ENCODE data around the gene C10orf53.

The C10orf53 gene

GRCh38 chr10:49679480-49679893, at the start of gene C10orf53:
TSS of gene C10orf53 (plus strand) at chr10:49679651. CDS start at chr10:49679698, 47 bp downstream.
- DNase-seq, result peak; percentile 55

- DNase-seq, result no peak
These were observed 47.5 kb upstream of the C10orf53 start for GRCh38 chr10:49631975-49632374.

GRCh38 chr10:49632406-49633317, 46.8 kb upstream of the C10orf53 start:
- no peak for DNase-seq

- peak; percentile 19 for DNase-seq
These were observed 46.0 kb upstream of the C10orf53 start for GRCh38 chr10:49633327-49634068.

GRCh38 chr10:49634069-49634660, 45.3 kb upstream of the C10orf53 start:
- DNase-seq, result no peak

- no peak for DNase-seq
These were observed 37.1 kb upstream of the C10orf53 start for GRCh38 chr10:49642311-49642710.

- DNase-seq, result no peak
These were observed 36.0 kb upstream of the C10orf53 start for GRCh38 chr10:49643241-49644034.

- DNase-seq, result no peak
These were observed 35.3 kb upstream of the C10orf53 start for GRCh38 chr10:49644035-49644646.

- DNase-seq, result no peak
These were observed 34.0 kb upstream of the C10orf53 start for GRCh38 chr10:49645417-49645816.

GRCh38 chr10:49645871-49646870, 33.3 kb upstream of the C10orf53 start:
- DNase-seq, result no peak

- DNase-seq, result no peak
These were observed 31.9 kb upstream of the C10orf53 start for GRCh38 chr10:49647554-49647953.

GRCh38 chr10:49647985-49648795, 31.3 kb upstream of the C10orf53 start:
- DNase-seq, result no peak

- DNase-seq, result no peak
These were observed 30.2 kb upstream of the C10orf53 start for GRCh38 chr10:49649294-49649693.

- DNase-seq, result no peak
These were observed 29.3 kb upstream of the C10orf53 start for GRCh38 chr10:49649936-49650723.

GRCh38 chr10:49650724-49651034, 28.8 kb upstream of the C10orf53 start:
- no peak for DNase-seq

GRCh38 chr10:49651039-49651835, 28.2 kb upstream of the C10orf53 start:
- DNase-seq, result no peak

- DNase-seq, result no peak
These were observed 27.5 kb upstream of the C10orf53 start for GRCh38 chr10:49651917-49652316.

Data from NCI-H1092 treated with DMSO at 0.1 percent for 48 hours (cell line).